ENCODE results near the gene SLC41A1.
A peak's percentile ranks its signal among the peaks of the same experiment; 100 is the strongest.
"Not testable (repeated sequence)": the region's sequence is repeated elsewhere in the genome, so short reads cannot be mapped to it uniquely, and the experiment has no call there.

Gene SLC41A1
- total RNA-seq, result 57.2 reads per million, percentile 71 among the genes with 10 or more reads in this experiment

DNA sequence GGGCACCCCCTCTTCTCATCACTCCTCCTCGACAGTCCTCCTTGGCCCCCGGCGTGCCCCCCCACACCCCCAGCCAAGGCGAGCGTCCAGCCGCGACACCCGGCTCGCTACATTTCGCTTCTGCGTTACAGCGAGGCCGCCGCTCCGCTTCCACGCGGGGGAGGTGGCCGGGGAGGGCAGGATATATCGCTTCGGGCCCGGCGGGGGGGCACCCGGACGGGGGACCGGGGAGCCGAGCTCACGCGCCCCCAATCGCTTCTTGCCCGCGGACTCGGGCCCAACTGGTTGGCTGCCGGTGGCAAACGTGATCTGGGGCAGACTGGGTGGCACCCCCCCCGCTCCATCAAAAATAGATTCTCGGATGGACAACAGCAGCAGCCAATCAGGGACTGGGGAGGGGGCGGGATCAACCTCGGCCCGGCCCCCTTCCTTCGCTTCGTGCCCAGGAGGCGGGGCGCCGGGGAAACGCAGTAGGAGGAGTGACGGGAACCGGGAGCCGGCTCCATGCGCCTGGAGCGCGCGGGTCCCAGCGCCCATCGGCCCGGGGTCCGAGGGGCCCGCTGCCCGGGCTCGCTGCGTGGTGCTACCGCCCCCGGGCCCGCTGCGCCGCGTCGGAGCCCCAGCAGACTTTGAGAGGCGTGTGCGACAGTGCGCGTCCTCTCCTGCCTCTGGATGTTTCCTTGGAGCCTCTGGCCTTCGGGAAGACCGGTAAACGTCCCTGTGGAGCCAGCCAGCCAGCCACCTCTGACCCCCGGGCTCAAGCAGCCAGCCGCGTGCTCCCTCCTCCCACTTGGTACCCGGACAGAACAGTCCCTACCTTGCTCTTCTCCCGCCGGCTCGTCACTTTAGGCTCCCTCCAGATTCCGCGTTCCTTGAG, at the start of gene SLC41A1:
Gene SLC41A1, minus strand, starts transcription at position 321 of the 877 bp plus-strand sequence. CDS start 2,757 bp downstream, outside the sequence.
- peak; percentile 92 for DNase-seq

DNA sequence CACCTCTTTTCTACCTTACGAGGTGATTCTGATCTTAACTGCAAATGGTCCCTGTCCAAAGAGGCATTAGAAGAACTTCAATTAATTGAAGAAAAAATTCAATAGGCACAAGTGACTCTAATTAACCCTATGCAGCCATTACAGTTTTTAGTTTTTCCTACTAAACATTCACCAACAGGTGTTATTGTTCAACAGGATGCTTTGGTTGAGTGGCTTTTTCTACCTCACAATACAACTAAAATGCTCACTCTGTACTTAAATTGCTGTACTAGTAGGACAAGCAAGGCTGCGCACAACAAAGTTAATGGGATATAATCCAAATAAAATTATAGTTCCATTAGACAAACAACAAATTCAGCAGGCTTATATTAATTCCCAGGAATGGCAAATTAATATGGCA, 48.5 kb upstream of the SLC41A1 start:
- no peak for DNase-seq

DNA sequence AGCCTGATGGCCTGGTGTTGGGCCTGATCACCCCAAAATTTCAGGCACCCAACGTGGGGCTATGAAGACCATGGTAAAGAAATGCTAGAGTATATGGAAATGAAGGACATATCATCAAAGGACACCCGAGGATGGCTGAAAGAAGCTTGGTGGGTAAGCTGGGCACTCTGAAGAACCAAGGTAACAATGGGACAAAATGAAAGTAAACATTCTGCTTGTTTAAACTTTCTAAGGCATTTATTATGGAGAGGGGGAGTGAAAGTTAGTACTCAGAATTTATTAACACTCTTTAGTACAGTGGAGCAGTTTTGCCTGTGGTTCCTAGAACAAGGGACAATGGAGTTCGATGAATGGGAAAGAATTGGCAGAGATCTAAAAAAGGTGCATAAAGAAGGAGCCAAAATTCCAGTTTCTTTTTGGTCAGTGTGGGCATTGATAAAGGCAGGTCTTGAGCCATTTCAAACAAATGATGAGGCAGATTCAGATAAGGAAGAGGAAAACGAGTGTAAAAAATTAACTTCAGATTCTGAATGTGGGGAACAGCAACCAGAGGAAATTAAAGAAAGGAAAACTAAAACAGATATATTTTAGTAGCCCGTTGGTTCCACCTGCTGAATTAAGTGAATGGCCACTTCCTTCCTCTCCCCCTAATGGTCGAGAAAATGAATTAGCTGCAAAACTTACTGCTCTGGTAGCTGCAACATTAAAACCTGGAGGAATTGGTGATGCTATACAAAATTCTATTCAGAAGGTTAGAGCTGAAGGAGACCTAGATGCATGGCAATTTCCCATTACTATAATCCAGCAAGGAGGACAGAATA, 45.4 kb upstream of the SLC41A1 start:
- no peak for DNase-seq

DNA sequence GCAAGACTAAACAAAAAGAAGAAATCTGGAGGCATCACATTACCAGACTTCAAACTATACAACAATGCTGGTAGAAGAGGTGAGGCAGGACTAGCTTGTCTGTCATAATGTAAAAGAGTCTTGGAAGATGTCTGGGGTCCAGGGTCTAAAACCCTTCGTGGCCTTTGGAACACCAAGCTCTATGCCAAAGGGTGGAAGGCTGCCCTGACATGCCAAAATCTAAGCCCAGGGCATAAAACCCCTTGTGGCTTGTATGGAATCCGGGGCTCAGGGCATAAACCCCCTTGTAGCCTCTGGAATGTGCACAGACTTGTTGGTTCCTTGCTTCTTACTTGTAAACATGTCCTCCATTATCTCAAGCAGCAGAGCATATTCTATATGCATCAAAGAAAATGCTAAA, 44.5 kb upstream of the SLC41A1 start:
- DNase-seq, result not testable (repeated sequence)

DNA sequence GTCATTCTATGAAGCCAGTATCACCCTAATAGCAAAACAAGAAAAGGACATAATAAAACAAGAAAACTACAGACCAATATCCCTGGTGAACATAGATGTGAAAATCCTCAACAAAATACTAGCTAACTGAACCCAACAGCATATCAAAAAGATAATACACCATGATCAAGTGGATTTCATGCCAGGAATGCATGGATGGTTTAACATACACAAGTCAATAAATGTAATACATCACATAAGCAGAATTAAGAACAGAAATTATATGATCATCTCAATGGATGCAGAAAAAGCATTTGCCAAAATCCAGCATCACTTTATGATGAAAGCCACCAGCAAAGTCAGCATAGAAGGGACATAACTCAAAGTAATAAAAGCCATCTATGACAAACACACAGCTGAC, 43.4 kb upstream of the SLC41A1 start:
- DNase-seq, result no peak

DNA sequence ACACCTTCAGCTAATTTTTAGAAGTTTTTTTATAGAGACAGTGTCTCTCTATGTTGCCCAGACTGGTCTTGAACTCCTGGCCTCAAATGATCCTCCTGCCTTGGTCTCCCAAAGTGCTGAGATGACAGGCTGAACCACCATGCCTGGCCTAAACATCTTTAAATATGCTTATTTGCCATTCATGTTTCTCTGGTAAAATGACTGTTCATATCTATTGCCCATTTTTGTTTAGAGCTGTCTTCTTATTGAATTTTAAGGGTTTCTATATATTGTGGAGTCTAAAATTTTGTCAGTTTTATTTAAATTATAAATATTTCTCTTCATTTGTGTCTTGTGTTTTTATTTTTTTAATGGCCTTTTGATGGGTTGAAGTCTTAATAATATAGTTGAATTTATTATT, 40.0 kb upstream of the SLC41A1 start:
- DNase-seq, result no peak

DNA sequence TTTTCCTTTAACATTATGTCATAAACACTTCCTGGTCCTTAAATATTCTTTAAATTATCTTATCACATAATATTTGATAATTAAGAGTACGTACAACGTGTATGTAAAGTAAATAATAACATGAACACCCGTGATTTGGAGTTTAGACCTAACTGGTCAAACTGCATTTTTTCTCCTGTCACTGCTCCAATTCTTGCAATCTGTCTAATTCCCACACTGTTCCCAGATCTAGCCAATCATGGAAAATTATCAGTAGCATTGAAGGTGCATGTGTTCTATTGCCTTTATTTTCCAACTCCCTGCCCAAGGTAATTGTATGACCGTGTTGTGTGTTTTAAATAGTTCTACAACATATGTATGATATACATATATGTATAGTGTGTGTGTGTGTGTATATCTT, 39.0 kb upstream of the SLC41A1 start:
- no peak for DNase-seq

DNA sequence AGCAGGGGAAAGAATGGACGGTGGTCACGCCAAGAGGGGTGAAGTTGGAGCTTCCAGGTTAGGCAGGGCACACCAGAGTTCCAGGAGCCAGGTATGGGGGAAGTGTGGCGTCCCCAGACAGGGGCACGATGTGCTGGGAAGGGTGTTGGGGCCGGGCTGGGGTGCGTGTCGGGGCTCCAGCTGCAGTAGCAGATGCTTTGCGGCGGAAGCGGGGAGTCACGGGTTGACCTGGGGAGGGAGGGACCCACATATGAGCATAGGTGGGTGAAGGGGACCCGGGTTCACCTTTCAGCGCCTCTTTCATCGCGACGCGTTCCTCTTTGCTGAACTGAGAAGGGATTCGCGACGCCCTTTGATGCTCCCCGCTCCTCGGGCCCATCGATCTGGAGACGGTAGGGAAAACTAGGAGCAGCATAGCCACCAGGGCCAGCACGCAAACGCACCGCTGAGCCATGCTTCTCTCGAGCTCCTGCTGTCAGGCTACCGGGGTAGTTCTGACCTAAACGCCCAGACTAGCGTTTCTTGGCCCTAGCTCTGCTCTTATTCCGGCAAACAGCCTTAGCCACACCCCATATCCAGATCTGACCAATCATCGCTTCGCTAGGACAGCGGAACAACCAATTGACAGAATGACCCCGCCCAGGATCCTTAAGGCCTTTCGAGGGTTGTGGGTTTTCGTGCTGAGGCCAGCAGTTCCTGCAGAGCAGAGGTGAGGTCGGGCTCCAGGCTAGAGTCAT, 36.8 kb upstream of the SLC41A1 start, which contains the start of gene PM20D1:
Gene PM20D1, minus strand, starts transcription at position 514 of the 737 bp plus-strand sequence. Its CDS starts 60 bp downstream, at position 454.
- DNase-seq, result peak; percentile 55

DNA sequence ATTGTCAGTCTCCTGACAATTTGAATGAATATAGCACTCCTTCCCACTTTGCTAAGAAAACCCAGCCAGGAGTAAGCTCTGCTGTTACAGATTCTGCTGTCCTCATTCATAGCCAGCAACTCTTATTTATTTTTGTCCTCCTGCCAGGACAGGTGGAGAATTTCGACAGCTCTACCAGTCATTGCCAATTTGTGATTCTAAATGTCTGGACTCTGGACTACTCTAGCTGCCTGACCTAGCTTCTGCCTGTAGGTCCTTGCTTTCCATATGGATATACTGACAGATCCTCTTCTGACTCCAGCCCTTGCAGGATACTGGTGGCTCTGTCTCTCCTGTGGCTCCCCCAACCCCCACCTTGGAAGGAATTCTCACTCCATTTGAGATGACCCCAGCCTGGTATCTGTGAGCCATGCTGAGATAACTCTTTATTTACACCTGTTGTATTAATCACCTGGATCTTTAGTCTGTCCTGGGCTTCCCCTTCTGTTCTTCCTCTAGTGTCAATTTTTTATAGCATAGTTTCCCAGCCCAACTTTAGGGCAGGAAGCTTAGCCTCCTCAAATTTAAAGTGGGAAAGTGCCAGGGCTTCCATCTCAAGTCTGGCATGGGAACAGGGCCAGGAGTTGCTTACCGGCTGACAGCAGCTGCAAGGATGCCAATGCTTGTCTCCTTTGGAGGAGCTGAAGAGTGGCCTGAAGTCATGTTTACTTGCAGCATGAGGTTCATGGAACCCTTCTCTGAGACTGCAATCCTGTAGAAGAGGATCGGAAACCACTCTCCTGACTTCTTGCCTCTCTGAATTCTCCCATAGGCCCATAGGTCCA, 30.2 kb upstream of the SLC41A1 start:
- DNase-seq, result no peak

DNA sequence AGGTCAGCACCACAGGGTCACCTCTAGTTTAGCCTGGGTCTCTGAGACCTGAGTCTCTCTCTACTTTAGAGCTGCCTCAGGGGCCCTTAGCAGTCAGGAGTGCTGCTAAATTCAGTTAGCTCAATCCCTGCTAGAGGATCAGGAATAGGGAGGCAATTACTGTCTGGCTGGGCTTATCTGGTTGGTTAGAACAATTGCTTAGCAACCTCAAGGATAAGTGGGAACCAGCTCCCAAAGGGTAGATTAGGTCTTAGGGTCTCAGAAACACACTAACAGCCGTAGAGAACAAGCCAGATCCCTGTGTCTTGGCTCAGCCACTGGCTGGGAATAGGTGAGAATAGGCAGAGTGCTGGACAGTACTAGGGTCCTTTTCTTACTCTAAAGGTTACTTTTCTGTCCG, 29.2 kb upstream of the SLC41A1 start:
- no peak for DNase-seq

DNA sequence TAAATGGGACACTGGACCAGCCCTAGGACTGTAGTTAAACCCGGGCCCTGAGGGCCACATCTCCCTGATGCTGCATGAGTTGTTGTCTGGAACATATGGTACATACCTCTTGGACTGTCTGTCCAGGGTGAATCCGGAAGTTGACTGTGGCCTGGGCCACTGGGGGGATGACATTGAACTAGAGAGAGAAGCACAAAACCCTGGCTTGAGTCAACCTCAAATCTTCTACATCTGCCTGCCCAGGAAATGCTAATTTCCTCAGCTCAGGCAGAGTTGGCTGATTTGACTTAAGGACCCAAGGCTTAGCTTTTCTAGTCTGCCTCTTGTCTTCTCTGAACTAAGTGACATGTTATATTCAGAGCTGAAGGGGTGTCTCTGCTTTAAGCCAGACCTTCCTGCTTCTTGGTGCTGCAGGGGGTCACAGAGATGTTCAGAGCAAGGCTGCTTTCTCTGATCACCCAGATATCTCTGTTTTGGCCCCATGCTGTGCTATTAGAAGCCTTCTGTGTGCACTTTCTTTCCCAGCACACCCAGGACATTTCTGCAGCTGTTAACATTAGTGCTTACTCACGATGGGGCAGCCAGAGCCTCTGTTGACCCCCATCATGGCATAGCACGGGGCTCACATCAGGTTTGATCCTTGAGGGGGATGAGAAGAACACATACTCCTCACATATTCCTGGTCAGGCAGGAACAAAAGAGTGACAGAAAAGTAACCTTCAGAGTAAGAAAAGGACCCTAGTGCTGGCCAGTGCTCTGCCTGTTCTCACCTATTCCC, 27.3 kb upstream of the SLC41A1 start:
- no peak for DNase-seq

DNA sequence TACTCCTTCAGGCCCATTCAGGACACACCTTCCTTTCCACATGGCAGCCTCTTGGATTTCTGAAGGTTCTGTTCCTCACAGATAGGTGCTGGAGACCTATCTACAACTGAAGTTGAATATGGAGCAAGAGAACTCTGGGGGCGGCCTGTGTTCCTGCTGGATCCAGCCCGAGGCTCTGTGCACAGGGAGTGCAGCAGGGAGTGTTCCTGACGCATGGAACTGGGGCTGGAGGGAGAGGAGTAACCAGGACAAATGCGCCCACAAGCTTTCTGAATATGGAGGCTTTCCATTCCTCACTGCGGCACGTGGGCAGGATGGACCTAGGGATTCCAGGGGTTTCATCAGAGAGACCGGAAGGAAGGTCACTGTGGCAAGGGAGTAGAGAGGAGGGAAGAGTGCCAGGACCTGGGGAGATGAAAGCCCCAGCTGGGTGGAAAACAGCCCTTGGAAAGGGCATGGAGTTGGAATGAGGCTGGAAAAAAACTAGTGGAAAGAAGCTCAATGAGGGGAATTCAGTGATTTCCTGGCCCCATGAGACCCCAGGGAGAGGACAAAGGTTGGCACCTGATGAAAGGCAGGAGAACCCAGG, 24.5 kb upstream of the SLC41A1 start:
- DNase-seq, result no peak

DNA sequence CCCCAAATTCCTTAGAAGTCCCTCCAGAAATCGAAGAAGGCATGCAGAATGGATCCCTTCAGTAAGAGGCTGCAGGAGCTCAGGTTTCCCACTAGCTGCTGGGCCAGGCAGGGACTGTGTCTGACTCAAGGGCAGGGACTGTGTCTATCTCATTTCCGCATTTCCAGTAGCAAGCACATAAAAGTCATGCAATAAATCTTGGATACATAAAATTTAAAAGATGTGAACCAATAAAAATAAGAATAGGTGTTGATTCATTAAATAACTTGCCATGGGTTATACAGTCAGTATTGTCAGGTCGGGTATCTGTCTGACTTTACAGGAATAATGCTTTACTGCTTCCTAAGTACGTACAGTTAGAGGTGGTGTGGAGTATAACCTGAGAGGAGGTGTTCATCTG, 21.8 kb upstream of the SLC41A1 start:
- DNase-seq, result no peak

DNA sequence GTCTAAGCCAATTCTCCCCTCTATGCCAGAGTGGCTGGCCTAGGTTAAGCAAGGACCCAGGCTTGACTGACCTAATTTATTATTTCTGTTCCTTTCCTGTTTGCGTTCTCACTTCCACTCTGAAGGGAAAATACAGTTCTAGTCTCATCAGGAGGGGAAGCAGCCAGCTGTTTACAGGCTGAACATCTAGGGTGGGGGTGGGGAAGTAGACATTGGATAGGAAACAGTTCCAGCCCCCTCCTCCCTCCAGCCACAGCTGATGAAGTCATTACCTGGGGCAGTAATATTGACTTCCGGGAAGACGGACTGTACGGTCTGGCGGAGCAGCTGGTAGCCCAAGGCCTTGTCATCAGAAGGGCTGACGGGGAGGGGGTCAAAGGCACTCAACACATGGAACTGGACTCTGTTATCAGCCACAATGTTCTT, 19.3 kb upstream of the SLC41A1 start:
- no peak for DNase-seq

DNA sequence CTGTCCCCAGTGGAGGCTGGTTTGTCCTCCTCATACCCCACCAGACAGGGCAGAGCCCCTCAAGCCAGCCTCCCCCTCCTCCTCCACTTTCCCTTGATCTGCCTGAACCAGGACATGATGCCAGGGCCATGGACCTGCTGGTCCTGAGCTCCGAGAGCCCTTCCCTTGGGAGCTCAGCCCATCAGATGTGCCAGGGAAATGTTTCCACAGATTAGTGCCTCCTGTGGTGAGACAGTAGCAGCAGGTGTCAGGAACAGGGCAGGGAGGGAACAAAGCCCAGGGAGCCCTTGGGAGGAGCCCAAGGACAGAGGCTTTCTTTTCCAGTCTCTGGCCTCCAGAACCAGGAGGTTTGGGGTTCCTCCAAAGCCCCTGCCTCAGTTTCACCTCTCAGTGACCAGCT, 14.6 kb upstream of the SLC41A1 start:
- no peak for DNase-seq

DNA sequence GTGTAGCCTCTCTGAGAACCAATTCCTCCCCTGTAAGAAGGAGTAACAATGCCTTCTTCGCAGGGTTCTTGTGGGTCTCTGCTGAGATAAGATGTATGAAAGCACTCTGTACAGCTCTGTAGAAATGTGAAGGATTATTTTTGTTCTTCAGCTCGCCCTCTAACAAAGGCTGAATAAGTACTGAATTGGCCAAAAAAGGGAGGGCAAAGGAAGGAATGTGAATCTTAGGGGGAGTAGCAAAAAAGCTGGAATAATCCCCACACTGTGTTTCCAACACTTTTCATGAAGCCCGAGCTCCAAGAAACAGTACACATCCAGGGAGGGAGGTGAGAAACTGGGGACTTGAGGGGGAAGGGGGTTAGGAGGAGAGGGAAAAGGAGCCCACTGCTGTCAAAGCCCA, 14.0 kb upstream of the SLC41A1 start:
- no peak for DNase-seq

DNA sequence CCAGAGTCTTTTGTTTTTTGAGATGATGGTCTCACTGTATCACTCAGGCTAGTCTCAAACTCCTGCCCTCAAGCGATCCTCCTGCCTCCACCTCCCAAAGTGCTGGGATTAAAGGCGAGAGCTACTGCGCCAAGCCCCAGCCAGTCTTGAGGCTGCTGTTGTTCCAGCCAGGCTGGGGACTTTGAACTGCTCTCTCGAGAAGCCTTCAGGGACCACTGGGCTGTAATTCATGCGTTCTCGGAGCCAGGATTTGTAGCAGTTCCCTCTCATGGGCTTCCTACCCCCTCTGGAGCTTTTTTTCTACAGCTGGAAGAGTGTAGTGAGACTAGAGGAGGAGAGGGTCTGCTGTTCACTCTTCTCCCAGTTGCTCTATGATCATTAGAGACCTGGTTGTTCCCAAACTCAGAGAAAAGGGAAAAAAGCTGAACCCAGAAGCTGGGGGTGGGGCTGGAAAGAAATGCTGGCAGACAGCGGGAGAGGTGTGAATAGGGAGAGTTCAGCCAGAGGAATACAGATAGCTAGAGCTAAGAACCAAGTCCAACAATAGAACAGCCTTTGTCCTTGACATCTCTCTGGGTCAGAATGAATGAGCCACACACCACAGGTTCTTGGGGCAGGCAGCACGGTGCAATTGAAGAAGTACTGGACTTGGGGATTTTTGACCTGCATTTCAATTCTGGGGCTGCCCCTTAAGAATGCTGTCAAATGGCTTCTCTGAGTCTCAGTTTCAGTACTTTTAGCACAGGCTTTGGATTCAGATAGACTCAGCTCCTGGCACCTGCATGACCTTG, 13.2 kb upstream of the SLC41A1 start:
- DNase-seq, result no peak

DNA sequence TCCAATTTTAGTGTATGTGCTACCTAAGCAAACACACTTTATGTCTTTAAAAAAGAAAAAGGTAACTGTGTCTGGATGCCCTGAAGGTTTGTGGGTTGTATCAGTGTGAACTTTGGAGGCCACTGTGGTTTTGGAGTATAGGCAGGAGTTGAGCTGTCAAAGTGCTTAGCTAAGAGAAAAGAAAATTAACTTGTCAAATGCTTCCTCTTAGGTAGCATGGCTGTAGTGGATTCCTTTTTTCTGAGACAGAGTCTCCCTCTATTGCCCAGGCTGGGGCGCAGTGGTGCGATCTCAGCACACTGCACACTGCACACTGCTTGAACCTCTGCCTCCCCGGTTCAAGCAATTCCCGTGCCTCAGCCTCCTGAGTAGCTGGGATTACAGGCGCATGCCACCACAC, 11.2 kb upstream of the SLC41A1 start:
- no peak for DNase-seq

DNA sequence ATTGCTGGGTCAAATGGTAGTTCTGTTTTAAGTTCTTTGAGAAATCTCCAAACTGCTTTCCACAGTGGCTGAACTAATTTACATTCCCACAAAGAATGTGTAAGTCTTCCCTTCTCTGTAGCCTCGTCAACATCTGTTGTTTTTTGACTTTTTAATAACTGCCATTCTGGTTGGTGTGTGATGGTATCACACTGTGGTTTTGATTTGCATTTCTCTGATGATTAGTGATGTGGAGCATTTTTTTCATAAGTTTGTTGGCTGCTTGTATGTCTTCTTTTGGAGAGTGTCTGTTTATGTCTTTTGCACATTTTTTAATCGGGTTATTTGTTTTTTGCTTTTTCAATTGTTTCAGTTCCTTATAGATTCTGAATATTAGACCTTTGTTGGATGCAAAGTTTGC, 10.3 kb upstream of the SLC41A1 start:
- not testable (repeated sequence) for DNase-seq

DNA sequence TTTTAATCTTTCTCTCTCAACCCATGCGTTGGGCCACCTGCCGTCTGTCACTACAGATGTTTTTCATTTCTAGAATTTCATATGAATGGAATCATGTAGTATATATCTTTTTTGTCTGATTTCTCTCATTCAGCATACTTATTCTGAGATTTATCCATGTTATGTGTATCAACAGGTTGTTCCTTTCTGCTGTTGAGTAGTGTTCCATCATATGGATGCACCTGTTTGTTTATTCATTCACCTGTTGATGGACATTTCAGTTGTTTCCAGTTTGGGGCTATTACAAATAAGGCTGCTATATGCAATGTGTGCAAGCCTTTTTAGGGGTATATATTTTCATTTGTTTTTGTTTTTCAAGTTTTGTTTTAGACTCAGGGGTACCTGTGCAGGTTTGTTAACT, 9.4 kb upstream of the SLC41A1 start:
- DNase-seq, result no peak
